Stimulated activated CD4-positive, alpha-beta T cell treated with anti-CD3 and anti-CD28 coated beads, Interleukin-2, amount 100 ng/mL, for 24 hours (primary cell): Measurements from ENCODE around the gene TPRG1.

Source experiments
- DNase-seq, 2 donors: peaks; one replicate each; pipeline ENCODE4 v3.0.0-alpha.2; 2020

Gene TPRG1

GRCh38 chr3:189171707-189172106 is at the start of gene TPRG1:
Gene TPRG1, plus strand, starts transcription at chr3:189171971. Its CDS starts 35,414 bp downstream, at chr3:189207385.
- DNase-seq, result no peak

GRCh38 chr3:189122110-189122509 is 49.7 kb upstream of the TPRG1 start:
- no peak for DNase-seq

- DNase-seq, result no peak
Measured at GRCh38 chr3:189122526-189123205, 49.1 kb upstream of the TPRG1 start.

- no peak for DNase-seq
Measured at GRCh38 chr3:189123595-189124387, 48.0 kb upstream of the TPRG1 start.

GRCh38 chr3:189132231-189132671 is 39.5 kb upstream of the TPRG1 start:
- peak; percentile 71 to 75 for DNase-seq

GRCh38 chr3:189132839-189133238 is 38.9 kb upstream of the TPRG1 start:
- DNase-seq, result no peak

GRCh38 chr3:189133768-189134167 is 38.0 kb upstream of the TPRG1 start:
- DNase-seq, result no peak

- DNase-seq, result no peak
Measured at GRCh38 chr3:189137416-189137815, 34.4 kb upstream of the TPRG1 start.

- no peak for DNase-seq
Measured at GRCh38 chr3:189138901-189139610, 32.7 kb upstream of the TPRG1 start.

GRCh38 chr3:189139611-189139940 is 32.2 kb upstream of the TPRG1 start:
- DNase-seq, result no peak

GRCh38 chr3:189142527-189142926 is 29.2 kb upstream of the TPRG1 start:
- DNase-seq, result peak; percentile 16 to 27

GRCh38 chr3:189143321-189143720 is 28.4 kb upstream of the TPRG1 start:
- no peak for DNase-seq

- no peak for DNase-seq
Measured at GRCh38 chr3:189143771-189144170, 28.0 kb upstream of the TPRG1 start.

GRCh38 chr3:189144645-189145044 is 27.1 kb upstream of the TPRG1 start:
- DNase-seq, result no peak

- no peak for DNase-seq
Measured at GRCh38 chr3:189146848-189147247, 24.9 kb upstream of the TPRG1 start.

GRCh38 chr3:189148081-189148507 is 23.7 kb upstream of the TPRG1 start:
- DNase-seq, result peak; percentile 69 to 77

GRCh38 chr3:189149203-189149602 is 22.6 kb upstream of the TPRG1 start:
- DNase-seq, result no peak

GRCh38 chr3:189157232-189158007 is 14.4 kb upstream of the TPRG1 start:
- DNase-seq, result no peak

GRCh38 chr3:189158034-189158433 is 13.7 kb upstream of the TPRG1 start:
- no peak for DNase-seq

GRCh38 chr3:189160519-189161309 is 11.1 kb upstream of the TPRG1 start:
- no peak for DNase-seq

GRCh38 chr3:189165092-189165612 is 6.6 kb upstream of the TPRG1 start:
- no peak for DNase-seq

- DNase-seq, result no peak
Measured at GRCh38 chr3:189166321-189166720, 5.5 kb upstream of the TPRG1 start.
